Testis (tissue), 3 donors: ENCODE measurements around the gene PPFIA4. TPM values are rescaled to one million over a fixed set of nuclear protein-coding genes. Genes with fewer than 3 reads are reported as not detected.
"Not testable (repeated sequence)": the region's sequence is repeated elsewhere in the genome, so short reads cannot be mapped to it uniquely, and the experiment has no call there.

Experiments
- DNase-seq: peaks from one replicate; pipeline ENCODE4 v3.0.0-alpha.2; 2019
- H3K27ac ChIP-seq, 2 donors: fragments of 200-600 bp; sonication (generic); one replicate each; pipeline ENCODE4 v1.5.1; 2019
- H3K27me3 ChIP-seq: fragments of 200-600 bp; sonication (generic); one replicate; pipeline ENCODE4 v1.5.1; 2019
- H3K36me3 ChIP-seq: fragments of 200-600 bp; sonication (generic); one replicate; pipeline ENCODE4 v1.5.1; 2017; ENCODE audit warnings: low read depth; ENCODE audit errors: missing control alignments
- H3K4me1 ChIP-seq: fragments of 200-600 bp; sonication (generic); one replicate; pipeline ENCODE4 v1.5.1; 2019
- H3K4me3 ChIP-seq, 2 donors: fragments of 200-600 bp; sonication (generic); one replicate each; pipeline ENCODE4 v1.5.1; 2017 to 2019
- H3K9me3 ChIP-seq: fragments of 200-600 bp; sonication (generic); one replicate; pipeline ENCODE4 v1.5.1; 2017
- CTCF ChIP-seq, 3 experiments: fragments of 450-650 bp in 2 of 3; fragments of 200-600 bp in 1 of 3; sonication (generic) in 1 of 3; IDR thresholded peaks; one replicate each; pipeline ENCODE4 v1.5.1; 2016 to 2019; ENCODE audit warnings: antibody characterized with exemption in 3 of 3, mild to moderate bottlenecking in 2 of 3, moderate library complexity in 1 of 3
- POLR2A ChIP-seq: fragments of 450-650 bp; IDR thresholded peaks from one replicate; pipeline ENCODE4 v1.6.1; 2017; ENCODE audit warnings: antibody characterized with exemption, mild to moderate bottlenecking, moderate library complexity
- WGBS, 2 donors: methylation state at CpG; one replicate each; pipeline ENCODE4 v1.1.5; 2018; 5-methylcytosine and 5-hydroxymethylcytosine counted together
- intact Hi-C: fragments of 100-400 bp; cut with DNase I; formaldehyde crosslinking; loops from one replicate; pipeline ENCODE4 v1.15.1; 2023; ENCODE audit warnings: low total_unique reads
- polyA plus RNA-seq: library from polyadenylated mRNA; stranded (reverse); fragments of 350-450 nt; fragmentation: Illumina TruSeq; extraction: RNeasy Lipid Tissue Mini Kit (QIAGEN cat#74804); gene quantifications from one replicate; pipeline ENCODE4 v1.2.3, GENCODE V29; 2014; ENCODE audit warnings: low read depth, low replicate concordance; ENCODE audit not compliant: insufficient read depth
- total RNA-seq, 2 donors: library from RNA; depleted of rRNA; stranded (reverse); fragments of >200 nt; gene quantifications; one replicate each; pipeline ENCODE4 v1.2.3, GENCODE V29; 2016

Gene PPFIA4
- total and polyA plus RNA-seq, 3 donors from 2014 or later: 6.6 to 33.1 (median 27.2) TPM

- Histone ChIP-seq H3K4me3 (no peak overlapping the region), H3K36me3 (no peaks in the 10 kb centered on the region), H3K27me3 (no peaks in the 10 kb centered on the region), H3K9me3 (no peaks in the 10 kb centered on the region), H3K27ac (no peak overlapping the region), H3K4me1 (no peaks in the 10 kb centered on the region)
- DNase-seq: no peak
- intact Hi-C loops: no loop called here
- 74 to 83% methylated on average over 3 of the region's 3 CpGs for WGBS, 2 donors
- TF ChIP-seq POLR2A (no peak), CTCF (IDR thresholded peaks at IDR 0.05) (no peak)
These were observed 43.4 kb upstream of the PPFIA4 start for GRCh38 chr1:202982715-202983430.

GRCh38 chr1:202986120-202986519, 40.2 kb upstream of the PPFIA4 start:
- intact Hi-C loops, H3K36me3 ChIP-seq, DNase-seq, H3K27me3 ChIP-seq, H3K4me1 ChIP-seq, H3K9me3 ChIP-seq, H3K4me3 ChIP-seq, H3K27ac ChIP-seq: not testable (repeated sequence)
- WGBS, 2 donors: 79 to 81% methylated on average over 9 of the region's 9 CpGs

- H3K4me1 ChIP-seq: no peaks in the 10 kb centered on the region
- no peak overlapping the region for H3K27ac ChIP-seq
- no peaks in the 10 kb centered on the region for H3K9me3 ChIP-seq
- TF ChIP-seq CTCF (IDR thresholded peaks at IDR 0.05) (no peak), POLR2A (no peak)
- no peak for DNase-seq
- intact Hi-C loops: no loop called here
- H3K4me3 ChIP-seq: no peak overlapping the region
- no peaks in the 10 kb centered on the region for H3K27me3 ChIP-seq
- no peaks in the 10 kb centered on the region for H3K36me3 ChIP-seq
- 79 to 83% methylated on average over 7 of the region's 7 CpGs for WGBS, 2 donors
These were observed 39.0 kb upstream of the PPFIA4 start for GRCh38 chr1:202987255-202987654.

GRCh38 chr1:202987922-202988583, 38.2 kb upstream of the PPFIA4 start:
- H3K27ac ChIP-seq: no peak overlapping the region
- no peak for TF ChIP-seq POLR2A
- intact Hi-C loops: no loop called here

GRCh38 chr1:202989879-202990278, 36.4 kb upstream of the PPFIA4 start:
- TF ChIP-seq POLR2A (no peak), CTCF (IDR thresholded peaks at IDR 0.05) (no peak)

More at GRCh38 chr1:202987922-202988583, 38.2 kb upstream of the PPFIA4 start:
- H3K27me3 ChIP-seq: no peaks in the 10 kb centered on the region
- no peak overlapping the region for H3K4me3 ChIP-seq
- no peak for DNase-seq
- H3K4me1 ChIP-seq: no peaks in the 10 kb centered on the region
- no peaks in the 10 kb centered on the region for H3K9me3 ChIP-seq
- no peaks in the 10 kb centered on the region for H3K36me3 ChIP-seq
- 69 to 83% methylated on average over 5 of the region's 5 CpGs for WGBS, 2 donors

More at GRCh38 chr1:202989879-202990278, 36.4 kb upstream of the PPFIA4 start:
- DNase-seq: no peak
- H3K27me3 ChIP-seq: no peaks in the 10 kb centered on the region
- H3K9me3 ChIP-seq: no peaks in the 10 kb centered on the region
- no peak overlapping the region for H3K27ac ChIP-seq
- H3K4me1 ChIP-seq: no peaks in the 10 kb centered on the region
- WGBS, 2 donors: 91 to 93% methylated on average over 2 of the region's 2 CpGs
- no peaks in the 10 kb centered on the region for H3K36me3 ChIP-seq
- H3K4me3 ChIP-seq: no peak overlapping the region
- intact Hi-C loops: no loop called here
